H1 (cell line): ENCODE results near the gene SH3PXD2B. TPM values are rescaled to one million over a fixed set of nuclear protein-coding genes. Genes with fewer than 3 reads are reported as not detected.

Source experiments
- CTCF ChIA-PET: fragments of 300-600 bp; sonication (Branson Sonifier 250); formaldehyde crosslinking; loops from one replicate; lab custom pipeline; 2021; ENCODE audit not compliant: partially characterized antibody; lab: Charles Lee
- POLR2A ChIA-PET: fragments of 300-600 bp; sonication (Branson Sonifier 250); formaldehyde crosslinking; loops from one replicate; lab custom pipeline; 2021; ENCODE audit warnings: inconsistent platforms; ENCODE audit not compliant: partially characterized antibody; lab: Charles Lee
- DNase-seq, 2 experiments: peaks; one replicate each; pipeline versions ENCODE4 v3.0.0 to v3.0.0-alpha.2; 2010 to 2022; ENCODE audit warnings: low spot score in 2 of 2, low read depth in 1 of 2, mixed read lengths in 1 of 2
- FAIRE-seq: peaks from 2 replicates; lab custom pipeline; 2011; peaks lifted over from hg19 to GRCh38; lab: Jason Lieb, UNC
- H2AFZ ChIP-seq: 2 replicates; pipeline ENCODE4 v1.8.1; 2012; ENCODE audit warnings: low read length, inconsistent platforms
- H2AK5ac ChIP-seq: 2 replicates; pipeline ENCODE4 v1.6.1; 2013; ENCODE audit warnings: low read depth, low read length
- H2BK120ac ChIP-seq: replicated peaks from 2 replicates; pipeline ENCODE3; 2013; ENCODE audit warnings: low read depth, low read length, inconsistent platforms
- H2BK12ac ChIP-seq: 2 replicates; pipeline ENCODE4 v1.6.1; 2013; ENCODE audit warnings: low read depth, low read length
- H2BK15ac ChIP-seq: 2 replicates; pipeline ENCODE4 v1.6.1; 2013; ENCODE audit warnings: low read length
- H2BK20ac ChIP-seq: 2 replicates; pipeline ENCODE4 v1.6.1; 2013; ENCODE audit warnings: low read length
- H2BK5ac ChIP-seq: 2 replicates; pipeline ENCODE4 v1.6.1; 2013; ENCODE audit warnings: low read depth, low read length
- H3K14ac ChIP-seq: 2 replicates; pipeline ENCODE4 v1.6.1; 2013; ENCODE audit warnings: inconsistent platforms; ENCODE audit not compliant: insufficient read length
- H3K18ac ChIP-seq: 2 replicates; pipeline ENCODE4 v1.6.1; 2013; ENCODE audit warnings: low read length; ENCODE audit errors: extremely low read depth
- H3K23ac ChIP-seq: 2 replicates; pipeline ENCODE4 v1.6.1; 2013; ENCODE audit warnings: inconsistent platforms; ENCODE audit not compliant: insufficient read length
- H3K23me2 ChIP-seq: 2 replicates; pipeline ENCODE4 v1.6.1; 2013; ENCODE audit warnings: low read depth, low read length
- H3K27ac ChIP-seq: 2 replicates; pipeline ENCODE4 v1.6.1; 2011; ENCODE audit warnings: low read depth, low read length, inconsistent platforms
- H3K27me3 ChIP-seq, 4 experiments: replicated peaks in 1 of 4; 1 replicate in 1 of 4; 2 replicates in 3 of 4; pipeline versions ENCODE4 v1.6.1 to v1.8.1; 2011 to 2013; ENCODE audit warnings: low read length in 3 of 4, mild to moderate bottlenecking in 3 of 4, inconsistent platforms in 2 of 4, mixed read lengths in 2 of 4, moderate library complexity in 1 of 4; ENCODE audit not compliant: control insufficient read depth in 3 of 4, insufficient read depth in 3 of 4; ENCODE audit errors: extremely low read depth in 1 of 4
- H3K36me3 ChIP-seq, 4 experiments: 2 replicates each; pipeline versions ENCODE4 v1.6.1 to v1.8.1; 2011 to 2013; ENCODE audit warnings: mild to moderate bottlenecking in 4 of 4, low read length in 3 of 4, moderate library complexity in 2 of 4, control low read depth in 1 of 4, inconsistent platforms in 1 of 4; ENCODE audit not compliant: insufficient read depth in 4 of 4, control insufficient read depth in 2 of 4
- H3K4ac ChIP-seq: replicated peaks from 2 replicates; pipeline ENCODE3; 2013; ENCODE audit warnings: low read length, low read depth, mixed read lengths, inconsistent platforms; ENCODE audit not compliant: insufficient read length
- H3K4me1 ChIP-seq, 4 experiments: replicated peaks in 1 of 4; 1 replicate in 1 of 4; 2 replicates in 3 of 4; pipeline versions ENCODE4 v1.6.1 to v1.8.1; 2011 to 2013; ENCODE audit warnings: low read length in 3 of 4, inconsistent platforms in 2 of 4, mixed read lengths in 1 of 4; ENCODE audit not compliant: insufficient read depth in 4 of 4, control insufficient read depth in 3 of 4
- H3K4me2 ChIP-seq, 2 experiments: 2 replicates each; pipeline versions ENCODE4 v1.6.1 to v1.8.1; 2011 to 2013; ENCODE audit warnings: low read depth in 2 of 2, low read length in 2 of 2, control low read depth in 1 of 2, inconsistent platforms in 1 of 2, mild to moderate bottlenecking in 1 of 2; ENCODE audit not compliant: insufficient read depth in 1 of 2
- H3K4me3 ChIP-seq, 4 experiments: fragments of 200-600, 300-600 bp in 1 of 4; sonication (generic), shearing (Covaris generic), sonication (Bioruptor Twin) in 1 of 4; 2 replicates each; pipeline versions ENCODE4 v1.5.1 to v1.8.1; 2011 to 2016; ENCODE audit warnings: low read length in 4 of 4, low read depth in 3 of 4, control low read depth in 2 of 4, inconsistent platforms in 2 of 4, mild to moderate bottlenecking in 2 of 4, mixed read lengths in 1 of 4, moderate library complexity in 1 of 4; ENCODE audit not compliant: insufficient read depth in 2 of 4; ENCODE audit errors: extremely low read depth in 1 of 4
- H3K56ac ChIP-seq: replicated peaks from 2 replicates; pipeline ENCODE3; 2013; ENCODE audit warnings: low read depth, mild to moderate bottlenecking, mixed read lengths, low read length, inconsistent platforms; ENCODE audit not compliant: insufficient read length
- H3K79me1 ChIP-seq: 2 replicates; pipeline ENCODE4 v1.6.1; 2013; ENCODE audit warnings: low read depth, low read length, control low read depth
- H3K79me2 ChIP-seq, 2 experiments: 2 replicates each; pipeline versions ENCODE4 v1.6.1 to v1.8.1; 2012 to 2013; ENCODE audit warnings: low read length in 2 of 2, mild to moderate bottlenecking in 2 of 2, inconsistent platforms in 1 of 2; ENCODE audit not compliant: insufficient read depth in 2 of 2, control insufficient read depth in 1 of 2
- H3K9ac ChIP-seq, 4 experiments: replicated peaks in 1 of 4; 1 replicate in 1 of 4; 2 replicates in 3 of 4; pipeline versions ENCODE4 v1.6.1 to v1.8.1; 2011 to 2013; ENCODE audit warnings: low read depth in 3 of 4, low read length in 3 of 4, control low read depth in 2 of 4, mild to moderate bottlenecking in 2 of 4, moderate library complexity in 2 of 4, inconsistent platforms in 1 of 4; ENCODE audit errors: extremely low read depth in 1 of 4
- H3K9me3 ChIP-seq, 2 experiments: 2 replicates each; pipeline versions ENCODE4 v1.6.1 to v1.8.1; 2012 to 2013; ENCODE audit warnings: mild to moderate bottlenecking in 2 of 2, moderate library complexity in 2 of 2, control low read depth in 1 of 2, inconsistent platforms in 1 of 2, low read depth in 1 of 2, low read length in 1 of 2, mixed read lengths in 1 of 2; ENCODE audit not compliant: insufficient read depth in 2 of 2
- H4K20me1 ChIP-seq, 2 experiments: replicated peaks in 1 of 2; 2 replicates each; pipeline versions ENCODE3 to v1.8.1; 2011 to 2013; ENCODE audit warnings: inconsistent platforms in 2 of 2, low read length in 2 of 2, mild to moderate bottlenecking in 1 of 2; ENCODE audit not compliant: insufficient read depth in 2 of 2, control insufficient read depth in 1 of 2
- H4K5ac ChIP-seq: 2 replicates; pipeline ENCODE4 v1.6.1; 2013; ENCODE audit warnings: low read length, low read depth, mixed read lengths, inconsistent platforms; ENCODE audit not compliant: insufficient read length
- H4K8ac ChIP-seq: 2 replicates; pipeline ENCODE4 v1.8.0; 2013; ENCODE audit warnings: mild to moderate bottlenecking, moderate library complexity, low read length, inconsistent platforms; ENCODE audit not compliant: insufficient read depth; ENCODE audit errors: extremely low read depth
- H4K91ac ChIP-seq: replicated peaks from 2 replicates; pipeline ENCODE3; 2013; ENCODE audit warnings: low read length, mixed read lengths, inconsistent platforms; ENCODE audit not compliant: insufficient read length
- CBX5 ChIP-seq: fragments of 300-800, 300-1000 bp; sonication (generic); IDR thresholded peaks from 2 replicates; pipeline ENCODE4 v1.7.1; 2016; ENCODE audit warnings: antibody characterized with exemption, low read length, low read depth
- CHD2 ChIP-seq: IDR thresholded peaks from 2 replicates; pipeline ENCODE4 v1.6.1; 2012; ENCODE audit warnings: low read length, improper control_type of control experiment
- JUN ChIP-seq: IDR thresholded peaks from 2 replicates; pipeline ENCODE4 v1.6.1; 2011; ENCODE audit warnings: low read depth, mild to moderate bottlenecking, improper control_type of control experiment, low read length
- JUND ChIP-seq: IDR thresholded peaks from 2 replicates; pipeline ENCODE4 v1.6.1; 2011; ENCODE audit warnings: mild to moderate bottlenecking, improper control_type of control experiment, low read length
- KDM4A ChIP-seq: IDR thresholded peaks from one replicate; pipeline ENCODE4 v1.7.1; 2012; ENCODE audit warnings: low read depth, mild to moderate bottlenecking, moderate library complexity, low read length, inconsistent platforms; ENCODE audit not compliant: severe bottlenecking
- NANOG ChIP-seq: IDR thresholded peaks from 2 replicates; pipeline ENCODE4 v1.6.1; 2011; ENCODE audit warnings: low read length, low read depth, mild to moderate bottlenecking, inconsistent platforms; ENCODE audit not compliant: insufficient read depth, poor library complexity, severe bottlenecking
- POU5F1 ChIP-seq: IDR thresholded peaks from 2 replicates; pipeline ENCODE4 v1.6.1; 2011; ENCODE audit warnings: low read depth, mild to moderate bottlenecking, low read length, moderate library complexity
- RAD21 ChIP-seq, 2 experiments: IDR thresholded peaks in 1 of 2; conservative IDR thresholded peaks in 1 of 2; 2 replicates each; pipeline ENCODE4 v1.6.1; 2011; ENCODE audit warnings: low read depth in 2 of 2, low read length in 2 of 2, improper control_type of control experiment in 1 of 2, inconsistent platforms in 1 of 2, mild to moderate bottlenecking in 1 of 2, moderate library complexity in 1 of 2
- SAP30 ChIP-seq: fragments of 300-600 bp; sonication (generic); IDR thresholded peaks from 2 replicates; pipeline ENCODE4 v1.7.1; 2012; ENCODE audit warnings: low read length, moderate library complexity, mild to moderate bottlenecking, inconsistent platforms; ENCODE audit not compliant: insufficient read depth, insufficient replicate concordance
- TAF1 ChIP-seq: IDR thresholded peaks from 2 replicates; pipeline ENCODE4 v1.6.1; 2011; ENCODE audit warnings: mild to moderate bottlenecking, low read depth, low read length
- WGBS, 2 experiments: shearing (Covaris generic) in 1 of 2; methylation state at CpG; one replicate each; pipeline versions ENCODE4 v1.1.6 to v1.1.7; 2013 to 2015; ENCODE audit warnings: low lambda C conversion rate in 2 of 2, mixed read lengths in 2 of 2, inconsistent platforms in 1 of 2, low coverage in 1 of 2, missing lambda C conversion rate in 1 of 2; ENCODE audit not compliant: insufficient replicate concordance in 2 of 2, insufficient coverage in 1 of 2, insufficient read length in 1 of 2; ENCODE audit errors: extremely low coverage in 1 of 2, missing lambda C conversion rate in 1 of 2; 5-methylcytosine and 5-hydroxymethylcytosine counted together
- polyA plus RNA-seq, 7 experiments: library from polyadenylated mRNA; depleted of rRNA in 3 of 7; stranded (reverse) in 5 of 7; unstranded in 2 of 7; fragments of >200 nt in 5 of 7; fragments of 200-250 nt in 2 of 7; gene quantifications; 1 replicate in 5 of 7; 2 replicates in 1 of 7; 4 replicates in 1 of 7; pipeline versions ENCODE4 v1.2.1 to v1.2.3, GENCODE V29; 2011 to 2013; ENCODE audit warnings: missing spikeins in 2 of 7, mixed read lengths in 2 of 7
- total RNA-seq: library from RNA; stranded (reverse); fragmentation: NEBNext Ultra II Directional; extraction: Animal tissue kit (Norgen Biotek cat#: 25700); gene quantifications from 2 replicates; pipeline ENCODE4 v1.2.1, GENCODE V29; 2021

The SH3PXD2B gene
- total and polyA plus RNA-seq, 2 of the 8 experiments (the other 6 are each of a cell fraction or from before 2014, with no cell fraction given) = 32.9 to 72.9 TPM

GRCh38 chr5:172283020-172283861, 171.1 kb downstream of the SH3PXD2B start, which contains the start of gene UBTD2:
UBTD2 (minus strand) TSS chr5:172283764; CDS start chr5:172283665, 99 bp downstream.
- peak within 1 kb of the TSS; percentile 96; the same call in 1 of the 2 replicates for H2AFZ ChIP-seq
- peak within 1 kb of the TSS; percentile 64 for H3K56ac ChIP-seq
- H2BK5ac ChIP-seq = peak within 1 kb of the TSS; percentile 90; the same call in 1 of the 2 replicates
- POLR2A ChIA-PET = interaction anchor here (0.5 to 2.3 kb wide), 32 partner anchors 10 to 950 kb away, joined by 3 to 10 read pairs (median 4); partner anchors contain the start of gene STK10
- no peaks in the 10 kb centered on the region for H3K9me3 ChIP-seq
- peaks cover 2 to 11% of the 10 kb centered on the region in 2 experiments for H4K20me1 ChIP-seq
- peak within 1 kb of the TSS; percentile 98 for H4K8ac ChIP-seq
- H3K4me1 ChIP-seq = peaks cover 0 to 7% (median 0%) of the 10 kb centered on the region in 4 experiments; a peak in 3 of 7 replicates
- H4K5ac ChIP-seq = peak within 1 kb of the TSS; percentile 81
- no peak within 1 kb of the TSS for H2AK5ac ChIP-seq
- H3K4me2 ChIP-seq = peak within 1 kb of the TSS; percentile 75 to 87
- H3K79me1 ChIP-seq = 0 out of 2 replicates have a peak, but pooled peaks cover 2% of the 10 kb centered on the region
- H3K36me3 ChIP-seq = no peaks in the 10 kb centered on the region
- no peak within 1 kb of the TSS for H2BK20ac ChIP-seq
- peak within 1 kb of the TSS; percentile 78 for H3K27ac ChIP-seq
- H3K4ac ChIP-seq = peak within 1 kb of the TSS; percentile 50
- peak within 1 kb of the TSS; percentile 71 to 94 (median 78) for H3K9ac ChIP-seq
- no peak within 1 kb of the TSS for H2BK15ac ChIP-seq
- 0 out of 2 replicates have a peak within 1 kb of the TSS, but pooled peaks have one; percentile 23 for H2BK12ac ChIP-seq
- no peak within 1 kb of the TSS for H3K14ac ChIP-seq
- H3K23me2 ChIP-seq = no peaks in the 10 kb centered on the region
- H3K27me3 ChIP-seq = no peaks in the 10 kb centered on the region
- peaks cover 29 to 48% of the 10 kb centered on the region in 2 experiments for H3K79me2 ChIP-seq
- WGBS, 2 experiments = 1% methylated on average over 31 of the region's 87 CpGs; no CpG with 5 or more reads in 1 of the 2 experiments
- DNase-seq (peak in 1 of 2 experiments; percentile 88), FAIRE-seq (no peak)
- H3K23ac ChIP-seq = no peak within 1 kb of the TSS
- no peak within 1 kb of the TSS for H2BK120ac ChIP-seq
- peak within 1 kb of the TSS; percentile 52 for H3K18ac ChIP-seq
- peak within 1 kb of the TSS; percentile 49 for H4K91ac ChIP-seq
- CTCF ChIA-PET = interaction anchor here (0.5 to 1.8 kb wide), 15 partner anchors 9 to 273 kb away, joined by 3 to 8 read pairs (median 3); partner anchors contain the start of gene STK10
- H3K4me3 ChIP-seq = peak within 1 kb of the TSS; percentile 83 to 95 (median 90)
- TF ChIP-seq KDM4A (peak; percentile 79), RAD21 (IDR thresholded peaks at IDR 0.05 in 1 of 2, conservative IDR thresholded peaks at IDR 0.05 in 1 of 2; ENCODE audit: low read depth in 2 of 2, low read length in 2 of 2) (peak; percentile 2 to 17; a peak in 2 of 4 replicates), TAF1 (peak; percentile 30; the same call in 1 of the 2 replicates), CHD2 (no peak), POU5F1 (no peak), NANOG (no peak), SAP30 (peak; percentile 91), JUND (no peak), JUN (no peak), CBX5 (no peak)
